Suprapubic skin (tissue), 4 donors: ENCODE results near the gene TRAF3IP1.

ENCODE experiments used
- POLR2A ChIP-seq, 2 donors: fragments of 450-650 bp; IDR thresholded peaks; one replicate each; pipeline ENCODE4 v1.6.1; 2017; ENCODE audit warnings: antibody characterized with exemption in 2 of 2, mild to moderate bottlenecking in 2 of 2, moderate library complexity in 2 of 2
- POLR2AphosphoS5 ChIP-seq, 3 donors: sonication (generic); formaldehyde crosslinking; IDR thresholded peaks; one replicate each; pipeline ENCODE4 v1.6.1; 2017; ENCODE audit warnings: antibody characterized with exemption in 3 of 3
- TF ChIP-seq, protein P1 (sequence below), 2 donors: fragments of 200-600 bp in 1 of 2; fragments of 450-650 bp in 1 of 2; sonication (generic) in 1 of 2; IDR thresholded peaks; one replicate each; pipeline ENCODE4 v1.5.1; 2016 to 2019; ENCODE audit warnings: antibody characterized with exemption in 2 of 2, mild to moderate bottlenecking in 1 of 2, moderate library complexity in 1 of 2

DNA sequence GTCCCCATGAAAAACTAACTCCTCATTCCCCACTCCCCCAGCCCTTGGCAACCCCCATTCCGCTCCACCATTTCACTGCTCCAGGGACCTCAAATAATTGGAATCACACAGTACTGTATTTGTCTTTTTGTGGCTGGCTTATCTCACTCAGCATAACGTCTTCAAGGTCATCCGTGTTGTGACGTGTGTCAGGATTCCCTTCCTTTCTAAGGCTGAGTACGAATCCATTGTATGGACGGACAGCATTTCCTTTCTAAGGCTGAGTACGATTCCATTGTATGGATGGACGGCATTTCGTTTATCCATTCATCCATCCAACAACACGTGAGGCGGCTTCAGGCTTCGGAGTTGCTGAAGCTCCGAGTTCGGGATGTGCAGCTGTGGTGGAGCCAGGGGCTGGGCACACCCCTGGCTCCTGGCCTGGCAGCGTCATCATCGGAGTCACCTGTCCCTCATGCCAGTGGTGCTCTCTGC lies 105.2 kb downstream of the TRAF3IP1 start:
- TF ChIP-seq, protein P1, sequence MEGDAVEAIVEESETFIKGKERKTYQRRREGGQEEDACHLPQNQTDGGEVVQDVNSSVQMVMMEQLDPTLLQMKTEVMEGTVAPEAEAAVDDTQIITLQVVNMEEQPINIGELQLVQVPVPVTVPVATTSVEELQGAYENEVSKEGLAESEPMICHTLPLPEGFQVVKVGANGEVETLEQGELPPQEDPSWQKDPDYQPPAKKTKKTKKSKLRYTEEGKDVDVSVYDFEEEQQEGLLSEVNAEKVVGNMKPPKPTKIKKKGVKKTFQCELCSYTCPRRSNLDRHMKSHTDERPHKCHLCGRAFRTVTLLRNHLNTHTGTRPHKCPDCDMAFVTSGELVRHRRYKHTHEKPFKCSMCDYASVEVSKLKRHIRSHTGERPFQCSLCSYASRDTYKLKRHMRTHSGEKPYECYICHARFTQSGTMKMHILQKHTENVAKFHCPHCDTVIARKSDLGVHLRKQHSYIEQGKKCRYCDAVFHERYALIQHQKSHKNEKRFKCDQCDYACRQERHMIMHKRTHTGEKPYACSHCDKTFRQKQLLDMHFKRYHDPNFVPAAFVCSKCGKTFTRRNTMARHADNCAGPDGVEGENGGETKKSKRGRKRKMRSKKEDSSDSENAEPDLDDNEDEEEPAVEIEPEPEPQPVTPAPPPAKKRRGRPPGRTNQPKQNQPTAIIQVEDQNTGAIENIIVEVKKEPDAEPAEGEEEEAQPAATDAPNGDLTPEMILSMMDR (IDR thresholded peaks at IDR 0.05) = no peak
- TF ChIP-seq POLR2A (IDR thresholded peaks at IDR 0.05) (no peak), POLR2AphosphoS5 (IDR thresholded peaks at IDR 0.05) (no peak)
